ENCODE results near the gene METRN.
"Not testable (repeated sequence)": the region's sequence is repeated elsewhere in the genome, so short reads cannot be mapped to it uniquely, and the experiment has no call there.

Gene METRN

DNA sequence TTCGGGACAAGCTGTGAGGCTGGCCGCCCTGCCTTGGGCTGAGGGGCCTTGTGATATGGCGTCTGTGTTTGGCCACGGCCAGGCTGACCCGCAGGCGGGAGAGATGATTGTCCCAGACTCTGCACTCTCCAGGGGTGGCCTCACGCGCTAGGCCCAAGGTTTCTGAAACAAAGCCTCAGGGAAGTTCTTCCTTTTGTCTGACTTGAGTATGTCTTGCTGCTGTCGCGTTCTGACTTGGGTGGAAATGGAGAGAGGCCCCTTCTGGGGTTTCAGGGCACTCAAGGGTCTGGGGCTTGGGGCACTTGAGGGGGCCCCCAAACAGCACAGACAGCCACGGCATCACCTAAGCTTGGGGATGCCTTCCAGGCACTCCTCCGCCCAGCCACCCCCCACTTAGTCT, 3.8 kb upstream of the METRN start:
- DNase-seq, result no peak

DNA sequence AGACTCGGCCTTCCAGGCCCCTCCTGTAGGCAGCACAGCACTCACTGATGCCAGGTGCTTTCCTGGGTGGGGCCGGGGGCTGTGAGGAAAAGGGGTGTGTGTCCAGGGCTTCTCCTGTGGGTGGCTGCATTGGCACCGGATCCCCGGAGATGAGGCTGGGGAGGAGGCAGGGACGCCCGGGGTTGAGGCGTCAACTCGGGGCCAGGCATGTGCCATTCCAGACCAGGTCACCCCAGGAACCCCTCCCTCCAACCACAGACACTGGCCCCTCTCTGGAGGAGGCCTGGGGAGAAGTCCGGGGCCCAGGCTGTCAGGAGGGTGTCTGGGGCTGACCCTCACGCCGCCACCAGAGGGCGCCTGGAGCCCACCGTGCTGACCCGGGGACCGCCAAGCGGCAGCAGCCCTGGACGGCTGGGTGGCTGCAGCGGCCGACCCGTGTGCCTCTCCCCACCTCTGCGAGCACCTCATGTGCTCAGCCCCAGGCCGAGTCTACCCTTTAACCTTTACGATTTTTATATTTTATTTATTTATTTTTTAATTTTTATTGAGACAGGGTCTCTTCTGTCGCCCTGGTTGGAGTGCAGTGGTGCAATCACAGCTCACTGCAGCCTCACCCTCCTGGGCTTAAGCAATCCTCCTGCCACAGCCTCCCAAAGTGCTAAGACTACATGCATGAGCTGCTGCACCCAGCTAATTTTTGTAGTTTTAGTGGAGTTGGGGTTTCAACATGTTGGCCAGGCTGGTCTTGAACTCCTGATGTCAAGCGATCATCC, 3.2 kb upstream of the METRN start:
- no peak for DNase-seq

DNA sequence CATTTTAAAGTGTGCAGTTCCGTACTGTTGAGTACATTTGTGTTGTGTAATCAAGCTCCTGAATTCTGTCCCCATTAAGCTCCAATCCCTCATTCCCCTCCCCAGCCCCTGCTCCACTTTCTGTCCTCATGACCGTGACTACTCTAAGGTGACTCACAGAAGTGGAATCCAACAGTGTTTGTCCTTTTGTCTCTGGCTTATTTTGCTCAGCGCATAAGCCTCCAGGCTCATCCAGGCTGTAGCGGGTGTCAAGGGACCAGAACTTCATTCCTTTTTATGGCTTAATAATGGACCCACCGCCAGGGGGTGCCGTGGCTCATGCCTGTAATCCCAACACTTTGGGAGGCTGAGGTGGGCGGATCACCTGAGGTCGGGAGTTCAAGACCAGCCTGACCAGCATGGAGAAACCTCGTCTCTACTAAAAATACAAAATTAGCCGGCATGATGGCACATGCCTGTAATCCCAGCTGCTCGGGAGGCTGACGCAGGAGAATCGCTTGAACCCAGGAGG, 2.1 kb upstream of the METRN start:
- DNase-seq, result not testable (repeated sequence)

DNA sequence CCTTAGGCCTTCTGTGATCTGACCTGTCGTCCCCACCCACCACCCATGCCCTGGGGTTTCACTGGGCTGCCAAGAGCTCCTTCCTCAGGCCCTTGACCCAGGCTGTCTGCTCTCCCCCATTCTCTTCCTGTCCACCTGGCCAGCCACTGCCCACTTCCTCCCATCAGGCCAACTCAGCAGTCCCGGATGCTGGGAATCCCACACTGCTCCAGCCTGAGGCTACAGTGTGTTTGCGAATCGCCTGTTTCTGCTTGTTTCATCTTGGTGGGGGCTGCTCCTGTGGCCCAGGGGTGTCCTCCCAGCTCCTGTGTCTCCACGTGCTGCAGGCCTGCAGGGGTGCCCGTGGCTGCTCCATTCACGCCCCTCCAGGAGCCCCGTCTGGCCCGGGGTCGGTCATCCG, 839 bp upstream of the METRN start:
- no peak for DNase-seq

DNA sequence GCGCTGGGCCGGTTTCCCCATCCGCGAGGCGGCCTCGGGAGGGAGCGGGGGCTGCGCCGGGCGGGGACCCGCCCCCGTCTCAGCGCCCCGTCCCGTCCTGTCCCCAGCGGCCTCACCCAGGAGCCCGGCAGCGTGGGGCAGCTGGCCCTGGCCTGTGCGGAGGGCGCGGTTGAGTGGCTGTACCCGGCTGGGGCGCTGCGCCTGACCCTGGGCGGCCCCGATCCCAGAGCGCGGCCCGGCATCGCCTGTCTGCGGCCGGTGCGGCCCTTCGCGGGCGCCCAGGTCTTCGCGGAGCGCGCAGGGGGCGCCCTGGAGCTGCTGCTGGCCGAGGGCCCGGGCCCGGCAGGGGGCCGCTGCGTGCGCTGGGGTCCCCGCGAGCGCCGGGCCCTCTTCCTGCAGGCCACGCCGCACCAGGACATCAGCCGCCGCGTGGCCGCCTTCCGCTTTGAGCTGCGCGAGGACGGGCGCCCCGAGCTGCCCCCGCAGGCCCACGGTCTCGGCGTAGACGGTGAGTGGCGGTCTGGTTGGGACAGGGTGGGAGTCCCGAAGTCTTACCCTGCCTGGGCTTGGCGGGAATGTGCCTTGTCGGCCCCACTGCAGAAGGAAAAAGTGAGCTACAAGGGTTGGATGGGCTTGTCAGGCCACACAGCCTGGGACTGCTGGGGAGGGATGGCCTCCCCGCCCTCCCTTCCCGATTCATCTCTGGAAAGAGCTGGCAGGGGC, 720 bp downstream of the METRN start:
- no peak for DNase-seq

GRCh38 chr16:716200-716568, 1.3 kb downstream of the METRN start:
- DNase-seq, result no peak

DNA sequence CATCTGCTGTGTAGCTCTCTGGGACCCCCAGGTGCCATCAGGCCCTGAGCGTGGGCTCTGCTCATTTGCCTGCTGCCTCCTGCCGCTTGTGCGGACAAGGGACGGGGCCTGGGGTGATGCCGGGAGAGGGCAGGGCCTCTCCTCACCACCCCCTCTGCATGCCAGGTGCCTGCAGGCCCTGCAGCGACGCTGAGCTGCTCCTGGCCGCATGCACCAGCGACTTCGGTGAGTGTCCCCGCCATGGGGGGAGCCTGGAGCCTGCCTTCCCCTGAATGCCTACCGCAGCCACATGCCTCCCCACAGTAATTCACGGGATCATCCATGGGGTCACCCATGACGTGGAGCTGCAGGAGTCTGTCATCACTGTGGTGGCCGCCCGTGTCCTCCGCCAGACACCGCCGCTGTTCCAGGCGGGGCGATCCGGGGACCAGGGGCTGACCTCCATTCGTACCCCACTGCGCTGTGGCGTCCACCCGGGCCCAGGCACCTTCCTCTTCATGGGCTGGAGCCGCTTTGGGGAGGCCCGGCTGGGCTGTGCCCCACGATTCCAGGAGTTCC, 1.9 kb downstream of the METRN start:
- DNase-seq, result no peak

- no peak for DNase-seq
These were observed 2.7 kb downstream of the METRN start for GRCh38 chr16:717450-718245.

DNA sequence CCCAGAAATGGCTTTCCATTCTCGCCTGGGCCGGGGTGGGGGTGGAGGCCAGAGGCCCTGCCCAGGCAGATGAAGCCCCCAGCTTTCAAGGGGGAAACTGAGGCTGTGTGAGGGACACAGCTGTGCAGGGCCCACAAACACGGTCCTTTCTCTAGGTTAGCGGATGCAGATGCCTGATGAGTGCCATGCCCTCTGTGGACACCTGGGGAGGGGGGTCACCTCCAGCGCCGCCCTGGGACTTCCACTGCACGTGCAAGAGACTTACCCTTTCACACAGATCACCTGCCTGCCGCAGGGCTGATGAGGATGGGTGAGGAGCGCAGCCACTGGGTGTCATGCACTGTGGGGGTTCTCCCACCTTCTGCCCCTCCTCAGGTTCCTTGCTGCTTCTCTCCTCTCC, 3.5 kb downstream of the METRN start:
- DNase-seq, result no peak

- DNase-seq, result no peak
These were observed 4.0 kb downstream of the METRN start for GRCh38 chr16:718922-719321.

- DNase-seq, result no peak
These were observed 5.0 kb downstream of the METRN start for GRCh38 chr16:719815-720446.

GRCh38 chr16:720447-720989, 5.6 kb downstream of the METRN start:
- no peak for DNase-seq

DNA sequence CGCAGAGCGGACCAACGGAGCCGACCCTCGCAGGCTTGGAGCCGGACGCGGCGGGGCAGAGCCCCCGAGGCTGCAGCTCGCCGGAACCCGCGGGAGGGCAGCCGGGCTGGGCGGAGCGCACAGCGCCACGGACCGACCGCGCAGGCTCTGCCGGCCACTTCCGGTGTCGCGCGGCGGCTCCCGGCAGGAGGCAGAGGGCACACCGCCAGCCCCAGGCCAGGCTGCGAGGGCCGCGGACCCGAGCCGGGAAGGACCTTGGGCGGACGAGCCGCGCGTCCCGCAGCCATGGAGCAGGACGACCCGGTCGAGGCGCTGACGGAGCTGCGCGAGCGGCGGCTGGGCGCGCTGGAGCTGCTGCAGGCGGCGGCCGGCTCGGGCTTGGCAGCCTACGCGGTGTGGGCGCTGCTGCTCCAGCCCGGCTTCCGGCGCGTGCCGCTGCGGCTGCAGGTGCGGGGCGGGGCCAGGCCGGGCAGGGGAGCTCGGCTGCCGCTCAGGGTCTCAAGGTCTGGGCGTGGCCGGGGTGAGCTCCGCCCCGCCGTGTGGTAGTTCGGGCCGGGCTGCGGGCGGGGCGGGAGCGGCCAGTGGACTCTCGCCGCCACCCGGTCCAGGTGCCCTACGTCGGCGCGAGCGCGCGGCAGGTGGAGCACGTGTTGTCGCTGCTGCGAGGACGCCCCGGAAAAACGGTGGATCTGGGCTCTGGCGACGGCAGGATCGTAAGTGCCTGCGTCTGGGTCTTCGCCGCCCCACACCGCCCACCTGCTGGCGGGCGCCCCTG, 6.3 kb downstream of the METRN start, which contains the start of gene ANTKMT:
ANTKMT (plus strand) TSS at position 157 of the 775 bp plus-strand sequence; CDS start at position 286, 129 bp downstream.
- peak; percentile 48 for DNase-seq

- DNase-seq, result no peak
These were observed 7.0 kb downstream of the METRN start for GRCh38 chr16:721765-722540.

GRCh38 chr16:722835-723633, 8.1 kb downstream of the METRN start:
- no peak for DNase-seq

- no peak for DNase-seq
These were observed 8.8 kb downstream of the METRN start for GRCh38 chr16:723695-724094.

DNA sequence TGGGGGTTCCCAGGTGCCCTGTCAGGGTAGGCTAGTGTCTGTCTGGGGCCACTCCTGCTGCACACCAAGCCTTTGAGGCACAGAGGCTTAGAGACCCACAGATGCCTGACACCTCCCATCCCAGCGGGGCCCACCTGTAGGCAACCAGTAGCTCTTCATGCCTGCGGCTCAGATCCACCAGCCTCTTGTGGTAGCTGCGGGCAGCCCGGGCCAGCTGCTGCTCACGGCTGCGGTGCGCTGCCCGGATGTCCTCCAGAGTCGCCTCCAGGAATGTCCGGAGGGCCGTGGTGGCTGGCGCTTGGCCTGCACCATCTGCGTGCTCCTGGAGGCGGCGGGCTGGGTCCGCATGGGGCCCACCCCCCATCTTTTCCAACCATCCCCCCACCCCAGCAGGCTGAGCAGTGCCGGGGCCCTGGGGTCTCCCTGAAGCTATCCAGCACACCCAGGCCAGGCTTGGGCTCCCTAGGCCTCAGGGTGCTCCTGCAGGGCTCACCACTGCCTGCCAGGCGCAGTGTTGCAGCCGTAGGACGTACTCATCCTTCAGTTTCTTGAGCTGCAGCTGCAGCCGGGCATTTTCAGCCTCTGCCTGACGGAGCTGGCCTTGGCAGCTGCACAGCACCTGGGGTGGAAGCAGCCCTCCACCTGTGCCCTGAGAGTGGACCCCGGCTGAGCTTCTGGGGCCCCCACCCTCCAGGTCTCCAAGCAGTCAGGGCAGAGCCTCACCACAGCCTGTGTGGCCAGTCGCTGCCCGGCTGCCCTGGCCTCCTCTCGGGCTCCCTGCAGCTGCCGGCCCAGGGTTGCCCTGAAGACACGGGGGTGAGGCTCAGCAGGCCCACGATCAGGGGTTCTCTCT, 9.5 kb downstream of the METRN start:
- no peak for DNase-seq

GRCh38 chr16:725041-725376, 10.1 kb downstream of the METRN start:
- no peak for DNase-seq

Measured in NCI-H1048 (cell line).